ENCODE results near the gene NEU1.
"Not testable (repeated sequence)": the region's sequence is repeated elsewhere in the genome, so short reads cannot be mapped to it uniquely, and the experiment has no call there.

DNA sequence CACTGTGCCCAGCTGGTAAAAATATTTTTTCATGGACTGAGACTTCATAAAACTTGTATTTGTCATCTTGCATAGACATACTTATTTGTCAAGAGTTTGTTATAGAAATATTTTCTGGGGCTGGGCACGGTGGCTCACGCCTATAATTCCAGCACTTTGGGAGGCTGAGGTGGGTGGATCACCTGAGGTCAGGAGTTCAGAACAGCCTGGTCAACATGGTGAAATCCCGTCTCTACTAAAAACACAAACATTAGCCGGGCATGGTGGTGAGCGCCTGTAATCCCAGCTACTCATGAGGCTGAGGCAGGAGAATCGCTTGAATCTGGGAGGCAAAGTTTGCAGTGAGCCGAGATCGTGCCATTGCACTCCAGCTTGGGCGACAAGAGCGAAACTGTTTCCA lies 54.0 kb downstream of the NEU1 start:
- not testable (repeated sequence) for TF ChIP-seq EZH2 (IDR thresholded peaks at IDR 0.05; ENCODE audit: insufficient read depth, poor library complexity, severe bottlenecking); EZH2phosphoT487 (IDR thresholded peaks at IDR 0.05; ENCODE audit: insufficient read depth, low read depth)
